Measurements from ENCODE around the gene UBA6. TPM values are rescaled to one million over a fixed set of nuclear protein-coding genes. Genes with fewer than 3 reads are reported as not detected.

UBA6 gene
- polyA plus RNA-seq, 1 of the 3 experiments (the other 2 are of a cell fraction), result 51.0 TPM

- no peak for DNase-seq
- Histone ChIP-seq H3K4me3 (ENCODE audit: low read depth in 2 of 2, low read length in 1 of 2) (no peak overlapping the region), H3K4me1 (ENCODE audit: control insufficient read depth in 1 of 2, insufficient read depth in 2 of 2, low read depth in 1 of 2, low read length in 1 of 2) (no peaks in the 10 kb centered on the region; a peak in 1 of 4 replicates), H3F3A (replicated peaks; ENCODE audit: insufficient read depth) (no peaks in the 10 kb centered on the region), H3K4me2 (no peak overlapping the region), H3K9me3 (no peaks in the 10 kb centered on the region), H3K9me2 (no peaks in the 10 kb centered on the region), H3K27me3 (ENCODE audit: insufficient read depth) (no peaks in the 10 kb centered on the region), H3K9ac (no peak overlapping the region), H2AFZ (ENCODE audit: low read depth) (no peak overlapping the region), H4K20me1 (ENCODE audit: insufficient read depth) (no peaks in the 10 kb centered on the region), H3K79me2 (ENCODE audit: insufficient read depth) (no peaks in the 10 kb centered on the region), H3K27ac (ENCODE audit: low read depth in 2 of 2, low read length in 1 of 2) (no peak overlapping the region), H3K36me3 (replicated peaks in 1 of 2; ENCODE audit: control insufficient read depth in 1 of 2, insufficient read depth in 2 of 2, low read length in 1 of 2) (no peaks in the 10 kb centered on the region)
- ChIA-PET CTCF (no interaction called here), POLR2A (no interaction called here)
- TF ChIP-seq MXI1 (IDR thresholded peaks at IDR 0.05; ENCODE audit: low read depth, low read length) (no peak), FOXJ3 (CRISPR knock-in tag; IDR thresholded peaks at IDR 0.05) (no peak), RXRA (IDR thresholded peaks at IDR 0.05; ENCODE audit: borderline replicate concordance, low read depth) (no peak)
Measured at GRCh38 chr4:67565284-67565683, 135.7 kb downstream of the UBA6 start.

Small RNA genes lying within 50 kb of the gene (small RNA-seq; reads per million reads assigned to genes)
- gene AC096720.1, result 0 reads per million in 7 experiments
- gene RF00091, result 0 reads per million in 7 experiments

Other genes starting within 250 kb of the UBA6 start
- 2.2 and 2.8 TPM in 2 replicates for gene CENPC, start 155.7 kb downstream of the UBA6 start, polyA plus RNA-seq (2012; rRNA removed)
- gene STAP1, start 142.4 kb downstream of the UBA6 start, polyA plus RNA-seq (2012; rRNA removed), result not detected in 2 replicates
- 0.02 and 0.06 TPM in 2 replicates for gene GNRHR, start 53.2 kb upstream of the UBA6 start, polyA plus RNA-seq (2012; rRNA removed)
- gene TMPRSS11D, start 182.8 kb upstream of the UBA6 start, polyA plus RNA-seq (2012; rRNA removed), result 0.02 TPM in 1 of 2 replicates, not detected in the other